K562 (cell line): ENCODE measurements around the gene DDR1. TPM values are rescaled to one million over a fixed set of nuclear protein-coding genes. Genes with fewer than 3 reads are reported as not detected.
A peak's percentile ranks its signal among the peaks of the same experiment; 100 is the strongest.

Experiments used
- CEBPG ChIP-seq, 3 experiments: fragments of 200-800 bp in 1 of 3; sonication (Bioruptor generic) in 1 of 3; sonication (generic) in 1 of 3; formaldehyde crosslinking in 1 of 3; IDR thresholded peaks in 2 of 3; conservative IDR thresholded peaks in 1 of 3; 2 replicates each; pipeline versions ENCODE4 v1.6.1 to v1.8.0; 2016 to 2022; ENCODE audit warnings: missing compliant biosample characterization in 2 of 3, missing genetic modification characterization in 2 of 3, mild to moderate bottlenecking in 1 of 3, missing genetic modification reagents in 1 of 3
- EWSR1 ChIP-seq: fragments of 450-650 bp; IDR thresholded peaks from 2 replicates; pipeline ENCODE4 v1.6.1; 2018; ENCODE audit warnings: borderline replicate concordance, mild to moderate bottlenecking, low read depth, moderate library complexity; ENCODE audit not compliant: partially characterized antibody
- FOXP1 ChIP-seq: sonication (generic); formaldehyde crosslinking; IDR thresholded peaks from 2 replicates; pipeline ENCODE4 v1.8.0; 2022; ENCODE audit warnings: mild to moderate bottlenecking, missing genetic modification reagents
- GTF2E2 ChIP-seq: fragments of 200-800 bp; sonication (Bioruptor generic); IDR thresholded peaks from 2 replicates; pipeline ENCODE4 v1.6.1; 2016; ENCODE audit warnings: missing genetic modification characterization, missing compliant biosample characterization
- HEY1 ChIP-seq: fragments of 250-450 bp; sonication (Bioruptor Pico); IDR thresholded peaks from 2 replicates; pipeline ENCODE4 v1.5.0; 2020; ENCODE audit warnings: mild to moderate bottlenecking, moderate library complexity, borderline replicate concordance
- HNRNPUL1 ChIP-seq: fragments of 200-400 bp; formaldehyde crosslinking; IDR thresholded peaks from 2 replicates; pipeline ENCODE4 v1.6.1; 2017; ENCODE audit warnings: low read length
- HOXB6 ChIP-seq: fragments of 250-450 bp; sonication (Bioruptor Pico); IDR thresholded peaks from 2 replicates; pipeline ENCODE4 v1.5.1; 2022; ENCODE audit warnings: mild to moderate bottlenecking, borderline replicate concordance
- KAT2B ChIP-seq: IDR thresholded peaks from one replicate; pipeline ENCODE4 v1.6.1; 2012; ENCODE audit warnings: low read depth, mild to moderate bottlenecking, control low read depth, inconsistent platforms, low read length, moderate library complexity
- NFE2 ChIP-seq: IDR thresholded peaks from 2 replicates; pipeline ENCODE4 v1.6.1; 2014; ENCODE audit warnings: antibody characterized with exemption, low read depth
- POLR2AphosphoS2 ChIP-seq: IDR thresholded peaks from 2 replicates; pipeline ENCODE4 v1.6.1; 2012; ENCODE audit warnings: low read length, improper control_type of control experiment
- RB1 ChIP-seq: fragments of 450-650 bp; IDR thresholded peaks from 2 replicates; pipeline ENCODE4 v1.6.1; 2017; ENCODE audit warnings: low read depth, mild to moderate bottlenecking
- RBM15 ChIP-seq: fragments of 200-400 bp; formaldehyde crosslinking; IDR thresholded peaks from 2 replicates; pipeline ENCODE4 v1.6.1; 2018; ENCODE audit warnings: mild to moderate bottlenecking, low read length, moderate library complexity; ENCODE audit not compliant: insufficient read depth
- RUNX1 ChIP-seq: sonication (generic); IDR thresholded peaks from 2 replicates; pipeline ENCODE4 v1.6.1; 2016; ENCODE audit warnings: antibody characterized with exemption, low read depth
- TAF7 ChIP-seq: fragments of 450-650 bp; IDR thresholded peaks from 2 replicates; pipeline ENCODE4 v1.6.1; 2016; ENCODE audit warnings: missing genetic modification characterization, missing compliant biosample characterization
- TEAD4 ChIP-seq, 2 experiments: sonication (generic) in 1 of 2; formaldehyde crosslinking in 1 of 2; IDR thresholded peaks; 2 replicates each; pipeline versions ENCODE4 v1.6.1 to v1.8.0; 2012 to 2022; ENCODE audit warnings: borderline replicate concordance in 1 of 2, inconsistent platforms in 1 of 2, low read length in 1 of 2, mild to moderate bottlenecking in 1 of 2, missing genetic modification reagents in 1 of 2
- ZBTB8A ChIP-seq: fragments of 450-650 bp; IDR thresholded peaks from 2 replicates; pipeline ENCODE4 v1.6.1; 2018; ENCODE audit warnings: mild to moderate bottlenecking, moderate library complexity; ENCODE audit not compliant: partially characterized antibody
- ZEB2 ChIP-seq: fragments of 450-650 bp; IDR thresholded peaks from 2 replicates; pipeline ENCODE4 v1.6.1; 2016
- ZNF695 ChIP-seq: fragments of 450-650 bp; formaldehyde crosslinking; IDR thresholded peaks from 2 replicates; pipeline ENCODE4 v1.4.0; 2020; ENCODE audit warnings: mild to moderate bottlenecking, moderate library complexity
- ZNF785 ChIP-seq: fragments of 250-450 bp; sonication (Bioruptor Pico); IDR thresholded peaks from 2 replicates; pipeline ENCODE4 v1.4.0; 2020; ENCODE audit warnings: mild to moderate bottlenecking
- polyA plus RNA-seq, 8 experiments: library from polyadenylated mRNA; depleted of rRNA in 4 of 8; stranded (reverse) in 5 of 8; unstranded in 3 of 8; fragments of >200 nt; fragmentation: Nextera tagmentation in 2 of 8; fragmentation: Illumina TruSeq in 1 of 8; extraction: Ambion mirVana in 2 of 8; extraction: Trizol in 1 of 8; gene quantifications; 2 replicates each; pipeline versions ENCODE4 v1.2.1 to v1.2.3, GENCODE V29; 2011 to 2014; ENCODE audit warnings: inconsistent platforms in 1 of 8, missing spikeins in 1 of 8
- total RNA-seq, 7 experiments: library from RNA; depleted of rRNA in 6 of 7; stranded (reverse); fragments of >200 nt in 6 of 7; fragmentation: Illumina TruSeq in 2 of 7; extraction: Trizol in 2 of 7; gene quantifications; 2 replicates each; pipeline versions ENCODE4 v1.2.1 to v1.2.3, GENCODE V29; 2011 to 2021; ENCODE audit warnings: low replicate concordance in 1 of 7
- TF ChIP-seq, protein P1 (sequence below): fragments of 250-450 bp; sonication (Bioruptor Pico); IDR thresholded peaks from 2 replicates; pipeline ENCODE4 v1.5.1; 2021; ENCODE audit warnings: mild to moderate bottlenecking
- TF ChIP-seq, protein P2 (sequence below), 2 experiments: IDR thresholded peaks; 2 replicates each; pipeline ENCODE4 v1.6.1; 2012; ENCODE audit warnings: improper control_type of control experiment in 2 of 2, low read depth in 2 of 2, low read length in 2 of 2, borderline replicate concordance in 1 of 2
- TF ChIP-seq, protein P3 (sequence below): fragments of 150-350 bp; IDR thresholded peaks from 2 replicates; pipeline ENCODE4 v1.6.1; 2014; ENCODE audit warnings: low read depth, mild to moderate bottlenecking, low read length, borderline replicate concordance

The DDR1 gene
- total and polyA plus RNA-seq, 9 of the 15 experiments (the other 6 are each of a cell fraction or from before 2014, with no cell fraction given), result 1.4 to 44.6 (median 12.2) TPM

DNA sequence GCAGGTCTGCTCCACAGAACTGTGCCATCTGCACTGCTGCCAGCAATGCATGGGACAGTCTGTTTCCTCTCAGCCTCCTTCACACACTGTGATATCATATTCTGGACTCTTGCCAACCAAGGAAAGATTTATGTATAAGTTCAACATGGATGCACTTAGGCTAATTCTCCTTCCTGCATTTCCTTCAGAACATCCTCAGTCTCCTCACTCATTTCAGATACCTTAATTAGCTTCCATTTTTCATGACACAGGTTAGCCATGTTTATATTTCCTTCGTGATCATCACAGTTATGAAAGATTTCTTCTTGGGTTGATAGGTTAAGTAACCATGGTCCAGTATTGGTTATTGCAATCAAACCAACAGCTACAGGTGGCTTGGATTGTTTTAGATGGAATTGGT is 46.4 kb upstream of the DDR1 start (continued):
- TF ChIP-seq ZNF695 (CRISPR knock-in tag), result no peak
- TF ChIP-seq TAF7 (tag), result 0 out of 2 replicates have a peak, but pooled peaks have one; percentile 43
- no peak for TF ChIP-seq ZBTB8A
- no peak for TF ChIP-seq ZNF785
- no peak for TF ChIP-seq RBM15
- TF ChIP-seq, protein P1, sequence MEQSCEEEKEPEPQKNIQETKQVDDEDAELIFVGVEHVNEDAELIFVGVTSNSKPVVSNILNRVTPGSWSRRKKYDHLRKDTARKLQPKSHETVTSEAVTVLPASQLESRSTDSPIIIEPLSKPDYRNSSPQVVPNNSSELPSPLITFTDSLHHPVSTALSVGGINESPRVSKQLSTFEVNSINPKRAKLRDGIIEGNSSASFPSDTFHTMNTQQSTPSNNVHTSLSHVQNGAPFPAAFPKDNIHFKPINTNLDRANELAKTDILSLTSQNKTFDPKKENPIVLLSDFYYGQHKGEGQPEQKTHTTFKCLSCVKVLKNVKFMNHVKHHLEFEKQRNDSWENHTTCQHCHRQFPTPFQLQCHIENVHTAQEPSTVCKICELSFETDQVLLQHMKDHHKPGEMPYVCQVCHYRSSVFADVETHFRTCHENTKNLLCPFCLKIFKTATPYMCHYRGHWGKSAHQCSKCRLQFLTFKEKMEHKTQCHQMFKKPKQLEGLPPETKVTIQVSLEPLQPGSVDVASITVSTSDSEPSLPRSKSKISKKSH, result no peak
- TF ChIP-seq HNRNPUL1, result no peak
- no peak for TF ChIP-seq HOXB6
- no peak for TF ChIP-seq ZEB2
- no peak for TF ChIP-seq KAT2B
- TF ChIP-seq GTF2E2, result no peak
- no peak for TF ChIP-seq CEBPG (CRISPR knock-in tag; IDR thresholded peaks at IDR 0.05)
- no peak for TF ChIP-seq CEBPG (tag; conservative IDR thresholded peaks at IDR 0.05 in 1 of 2, IDR thresholded peaks at IDR 0.05 in 1 of 2)
- TF ChIP-seq, protein P2, sequence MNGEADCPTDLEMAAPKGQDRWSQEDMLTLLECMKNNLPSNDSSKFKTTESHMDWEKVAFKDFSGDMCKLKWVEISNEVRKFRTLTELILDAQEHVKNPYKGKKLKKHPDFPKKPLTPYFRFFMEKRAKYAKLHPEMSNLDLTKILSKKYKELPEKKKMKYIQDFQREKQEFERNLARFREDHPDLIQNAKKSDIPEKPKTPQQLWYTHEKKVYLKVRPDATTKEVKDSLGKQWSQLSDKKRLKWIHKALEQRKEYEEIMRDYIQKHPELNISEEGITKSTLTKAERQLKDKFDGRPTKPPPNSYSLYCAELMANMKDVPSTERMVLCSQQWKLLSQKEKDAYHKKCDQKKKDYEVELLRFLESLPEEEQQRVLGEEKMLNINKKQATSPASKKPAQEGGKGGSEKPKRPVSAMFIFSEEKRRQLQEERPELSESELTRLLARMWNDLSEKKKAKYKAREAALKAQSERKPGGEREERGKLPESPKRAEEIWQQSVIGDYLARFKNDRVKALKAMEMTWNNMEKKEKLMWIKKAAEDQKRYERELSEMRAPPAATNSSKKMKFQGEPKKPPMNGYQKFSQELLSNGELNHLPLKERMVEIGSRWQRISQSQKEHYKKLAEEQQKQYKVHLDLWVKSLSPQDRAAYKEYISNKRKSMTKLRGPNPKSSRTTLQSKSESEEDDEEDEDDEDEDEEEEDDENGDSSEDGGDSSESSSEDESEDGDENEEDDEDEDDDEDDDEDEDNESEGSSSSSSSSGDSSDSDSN (IDR thresholded peaks at IDR 0.05; ENCODE audit: borderline replicate concordance in 1 of 2, low read depth in 2 of 2, low read length in 2 of 2), result no peak
- TF ChIP-seq HEY1 (CRISPR knock-in tag), result no peak
- TF ChIP-seq TEAD4 (IDR thresholded peaks at IDR 0.05; ENCODE audit: low read length), result no peak
- TF ChIP-seq TEAD4 (CRISPR knock-in tag; IDR thresholded peaks at IDR 0.05; ENCODE audit: borderline replicate concordance), result no peak
- TF ChIP-seq RUNX1, result no peak
- TF ChIP-seq EWSR1, result no peak
- TF ChIP-seq RB1, result no peak
- TF ChIP-seq, protein P3, sequence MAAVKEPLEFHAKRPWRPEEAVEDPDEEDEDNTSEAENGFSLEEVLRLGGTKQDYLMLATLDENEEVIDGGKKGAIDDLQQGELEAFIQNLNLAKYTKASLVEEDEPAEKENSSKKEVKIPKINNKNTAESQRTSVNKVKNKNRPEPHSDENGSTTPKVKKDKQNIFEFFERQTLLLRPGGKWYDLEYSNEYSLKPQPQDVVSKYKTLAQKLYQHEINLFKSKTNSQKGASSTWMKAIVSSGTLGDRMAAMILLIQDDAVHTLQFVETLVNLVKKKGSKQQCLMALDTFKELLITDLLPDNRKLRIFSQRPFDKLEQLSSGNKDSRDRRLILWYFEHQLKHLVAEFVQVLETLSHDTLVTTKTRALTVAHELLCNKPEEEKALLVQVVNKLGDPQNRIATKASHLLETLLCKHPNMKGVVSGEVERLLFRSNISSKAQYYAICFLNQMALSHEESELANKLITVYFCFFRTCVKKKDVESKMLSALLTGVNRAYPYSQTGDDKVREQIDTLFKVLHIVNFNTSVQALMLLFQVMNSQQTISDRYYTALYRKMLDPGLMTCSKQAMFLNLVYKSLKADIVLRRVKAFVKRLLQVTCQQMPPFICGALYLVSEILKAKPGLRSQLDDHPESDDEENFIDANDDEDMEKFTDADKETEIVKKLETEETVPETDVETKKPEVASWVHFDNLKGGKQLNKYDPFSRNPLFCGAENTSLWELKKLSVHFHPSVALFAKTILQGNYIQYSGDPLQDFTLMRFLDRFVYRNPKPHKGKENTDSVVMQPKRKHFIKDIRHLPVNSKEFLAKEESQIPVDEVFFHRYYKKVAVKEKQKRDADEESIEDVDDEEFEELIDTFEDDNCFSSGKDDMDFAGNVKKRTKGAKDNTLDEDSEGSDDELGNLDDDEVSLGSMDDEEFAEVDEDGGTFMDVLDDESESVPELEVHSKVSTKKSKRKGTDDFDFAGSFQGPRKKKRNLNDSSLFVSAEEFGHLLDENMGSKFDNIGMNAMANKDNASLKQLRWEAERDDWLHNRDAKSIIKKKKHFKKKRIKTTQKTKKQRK, result no peak
- TF ChIP-seq POLR2AphosphoS2, result no peak
- TF ChIP-seq FOXP1 (CRISPR knock-in tag), result no peak
- no peak for TF ChIP-seq NFE2
